Endothelial cell of umbilical vein (primary cell): Measurements from ENCODE around the gene SWI5.

Experiments
- EZH2 ChIP-seq: IDR thresholded peaks from 2 replicates; pipeline ENCODE4 v1.6.1; 2012; ENCODE audit warnings: borderline replicate concordance, low read depth, mild to moderate bottlenecking, moderate library complexity, low read length, inconsistent platforms; ENCODE audit not compliant: severe bottlenecking
- FOS ChIP-seq: IDR thresholded peaks from 2 replicates; pipeline ENCODE4 v1.6.1; 2011; ENCODE audit warnings: mild to moderate bottlenecking, low read length, moderate library complexity, borderline replicate concordance; ENCODE audit not compliant: insufficient read depth
- POLR2A ChIP-seq: IDR thresholded peaks from 2 replicates; pipeline ENCODE4 v1.6.1; 2012; ENCODE audit warnings: low read depth, mild to moderate bottlenecking, control low read depth, low read length
- POLR2AphosphoS5 ChIP-seq: IDR thresholded peaks from 2 replicates; pipeline ENCODE4 v1.6.1; 2012; ENCODE audit warnings: low read depth, mild to moderate bottlenecking, control low read depth, low read length, moderate library complexity; ENCODE audit not compliant: insufficient read depth
- TF ChIP-seq, protein P1 (sequence below), 2 donors: IDR thresholded peaks; 1 replicate in 1 of 2; 2 replicates in 1 of 2; pipeline ENCODE4 v1.5.1; 2011; ENCODE audit warnings: low read length in 2 of 2, mild to moderate bottlenecking in 2 of 2, moderate library complexity in 2 of 2, control low read depth in 1 of 2, inconsistent platforms in 1 of 2, low read depth in 1 of 2; ENCODE audit not compliant: insufficient read depth in 1 of 2; ENCODE audit errors: extremely low read depth in 1 of 2
- TF ChIP-seq, protein P2 (sequence below): IDR thresholded peaks from 2 replicates; pipeline ENCODE4 v1.6.1; 2011; ENCODE audit not compliant: insufficient read depth, insufficient read length

DNA sequence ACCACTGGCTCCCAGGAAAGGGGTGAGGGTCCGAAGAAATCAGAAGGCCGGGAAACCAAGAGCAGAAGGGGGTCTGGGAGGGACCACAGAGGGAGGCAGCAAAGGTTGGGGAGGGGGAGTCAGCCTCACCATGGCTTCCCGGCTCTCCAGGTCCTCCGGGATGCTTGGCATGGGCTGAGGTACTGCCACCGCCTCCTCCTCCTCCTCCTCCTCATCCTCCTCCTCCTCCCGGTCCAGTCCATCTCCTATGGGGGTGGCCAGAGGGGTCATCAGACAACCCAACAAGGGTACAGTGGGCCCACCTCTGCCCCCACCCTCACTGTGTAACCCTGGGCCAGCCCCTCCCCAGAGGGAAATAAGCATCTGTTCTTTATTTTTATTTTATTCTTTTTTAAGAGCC is 17.8 kb upstream of the SWI5 start:
- TF ChIP-seq EZH2, result no peak
- TF ChIP-seq, protein P1, sequence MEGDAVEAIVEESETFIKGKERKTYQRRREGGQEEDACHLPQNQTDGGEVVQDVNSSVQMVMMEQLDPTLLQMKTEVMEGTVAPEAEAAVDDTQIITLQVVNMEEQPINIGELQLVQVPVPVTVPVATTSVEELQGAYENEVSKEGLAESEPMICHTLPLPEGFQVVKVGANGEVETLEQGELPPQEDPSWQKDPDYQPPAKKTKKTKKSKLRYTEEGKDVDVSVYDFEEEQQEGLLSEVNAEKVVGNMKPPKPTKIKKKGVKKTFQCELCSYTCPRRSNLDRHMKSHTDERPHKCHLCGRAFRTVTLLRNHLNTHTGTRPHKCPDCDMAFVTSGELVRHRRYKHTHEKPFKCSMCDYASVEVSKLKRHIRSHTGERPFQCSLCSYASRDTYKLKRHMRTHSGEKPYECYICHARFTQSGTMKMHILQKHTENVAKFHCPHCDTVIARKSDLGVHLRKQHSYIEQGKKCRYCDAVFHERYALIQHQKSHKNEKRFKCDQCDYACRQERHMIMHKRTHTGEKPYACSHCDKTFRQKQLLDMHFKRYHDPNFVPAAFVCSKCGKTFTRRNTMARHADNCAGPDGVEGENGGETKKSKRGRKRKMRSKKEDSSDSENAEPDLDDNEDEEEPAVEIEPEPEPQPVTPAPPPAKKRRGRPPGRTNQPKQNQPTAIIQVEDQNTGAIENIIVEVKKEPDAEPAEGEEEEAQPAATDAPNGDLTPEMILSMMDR (IDR thresholded peaks at IDR 0.05; ENCODE audit: extremely low read depth in 1 of 2, insufficient read depth in 1 of 2, low read depth in 1 of 2, low read length in 2 of 2), result no peak
- no peak for TF ChIP-seq POLR2A
- no peak for TF ChIP-seq POLR2AphosphoS5
- TF ChIP-seq, protein P2, sequence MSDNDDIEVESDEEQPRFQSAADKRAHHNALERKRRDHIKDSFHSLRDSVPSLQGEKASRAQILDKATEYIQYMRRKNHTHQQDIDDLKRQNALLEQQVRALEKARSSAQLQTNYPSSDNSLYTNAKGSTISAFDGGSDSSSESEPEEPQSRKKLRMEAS, result no peak
- TF ChIP-seq FOS, result no peak
